Psoas muscle (tissue), 8 donors: ENCODE measurements around the gene MT1F. TPM values are rescaled to one million over a fixed set of nuclear protein-coding genes. Genes with fewer than 3 reads are reported as not detected.
A peak's percentile ranks its signal among the peaks of the same experiment; 100 is the strongest.

Experiments used
- ATAC-seq, 4 donors: fragments of 200-7000 bp; cut with Tn5 transposase; one replicate each; pipeline ENCODE4 v1.9.1; 2020; ENCODE audit warnings: moderate library complexity in 3 of 4, mild to moderate bottlenecking in 2 of 4
- DNase-seq, 2 donors: peaks; one replicate each; pipeline ENCODE4 v3.0.0-alpha.2; 2020
- H3K27ac ChIP-seq: fragments of 200-600 bp; one replicate; pipeline ENCODE4 v1.8.0; 2022
- H3K27me3 ChIP-seq, 3 donors: fragments of 200-600 bp in 1 of 3; one replicate each; pipeline versions ENCODE4 v1.6.1 to v1.8.0; 2013 to 2022; ENCODE audit warnings: low read length in 2 of 3, mild to moderate bottlenecking in 2 of 3, moderate library complexity in 1 of 3; ENCODE audit not compliant: insufficient read depth in 3 of 3
- H3K36me3 ChIP-seq, 2 donors: fragments of 200-600 bp in 1 of 2; one replicate each; pipeline versions ENCODE4 v1.6.1 to v1.8.0; 2013 to 2022; ENCODE audit warnings: low read depth in 1 of 2, mild to moderate bottlenecking in 1 of 2, moderate library complexity in 1 of 2; ENCODE audit not compliant: insufficient read depth in 1 of 2
- H3K4me1 ChIP-seq: fragments of 200-600 bp; one replicate; pipeline ENCODE4 v1.8.0; 2022
- H3K4me3 ChIP-seq: fragments of 200-600 bp; one replicate; pipeline ENCODE4 v1.8.0; 2022; ENCODE audit warnings: mild to moderate bottlenecking
- H3K9me3 ChIP-seq: fragments of 200-600 bp; one replicate; pipeline ENCODE4 v1.8.0; 2022
- WGBS, 3 donors: extraction: QIAGEN DNeasy Blood & Tissue Kit; methylation state at CpG; one replicate each; pipeline versions ENCODE4 v1.1.6 to v1.1.7; 2013; 5-methylcytosine and 5-hydroxymethylcytosine counted together
- intact Hi-C, 2 donors: fragments of 100-400 bp; cut with DNase I; formaldehyde crosslinking; loops; one replicate each; pipeline versions ENCODE4 v1.11.0 to v1.14.2; 2022
- polyA plus RNA-seq, 3 donors: library from polyadenylated mRNA; stranded (reverse); fragments of 200-250 nt; gene quantifications; one replicate each; pipeline ENCODE4 v1.2.3, GENCODE V29; 2013
- total RNA-seq, 4 donors: library from RNA; stranded (reverse); fragmentation: NEBNext Ultra II Directional in 2 of 4; extraction: Animal tissue kit (Norgen Biotek cat#: 25700) in 2 of 4; gene quantifications; one replicate each; pipeline versions ENCODE4 v1.2.1 to v1.2.4, GENCODE V29; 2021 to 2023
- TF ChIP-seq, protein P1 (sequence below): fragments of 200-600 bp; IDR thresholded peaks from one replicate; pipeline ENCODE4 v1.8.0; 2022; ENCODE audit warnings: antibody characterized with exemption
- donor health status: healthy with polysubstance abuse.
- donor health status: DM: no; HTN: no; CAD: no; lungs with moderate emphysema.
- donor health status: Bipolar disorder and iron deficiency.
- donor health status: healthy.
- donor health status: DM: yes; HTN: yes; CAD: no.
- donor health status: DM: no; HTN: no; CAD: no.
- donor health status: DM: no; HTN: no; CAD: no.
- donor health status: DM: yes; HTN: yes; CAD: no.

The MT1F gene
- total and polyA plus RNA-seq, 7 donors: 0.73 to 3.2 (median 1.2) TPM; not detected in 1

DNA sequence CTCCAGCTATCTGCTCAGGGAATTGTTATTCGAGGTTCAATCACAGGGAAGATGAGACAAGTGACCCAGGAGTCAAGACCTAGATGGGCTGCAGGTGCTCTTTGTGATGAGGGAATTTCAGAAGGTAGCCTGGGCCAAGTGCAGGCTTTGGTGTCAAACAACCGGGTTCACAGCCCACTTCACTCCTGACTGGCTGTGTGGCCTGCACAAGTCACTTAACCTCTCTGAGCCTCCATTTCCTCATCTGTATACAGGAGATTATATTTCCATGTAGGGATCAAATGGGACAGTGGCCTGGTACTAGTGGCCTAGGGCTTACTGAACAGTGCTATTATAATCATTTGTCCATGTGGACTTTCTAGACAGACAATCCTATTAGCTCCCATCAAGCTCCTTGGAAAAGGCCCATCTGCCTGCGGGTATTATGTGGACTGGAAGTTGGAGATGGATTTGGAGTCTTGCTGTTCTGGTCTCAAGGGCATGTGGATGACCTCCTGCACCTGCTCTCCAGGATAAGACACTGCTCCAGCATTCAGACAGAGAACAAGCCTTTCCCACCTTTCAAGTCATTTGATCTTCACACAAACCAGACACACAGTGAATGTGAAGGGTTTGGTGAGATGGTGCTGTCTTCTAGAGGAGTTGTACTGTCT lies 21.4 kb downstream of the MT1F start:
- no peak for DNase-seq
- Histone ChIP-seq H3K4me3 (no peak overlapping the region), H3K27me3 (peaks cover 0 to 4% (median 0%) of the 10 kb centered on the region in 3 donors), H3K9me3 (no peaks in the 10 kb centered on the region), H3K27ac (peak overlapping the region; percentile 92), H3K36me3 (no peaks in the 10 kb centered on the region), H3K4me1 (peaks cover 24% of the 10 kb centered on the region)
- TF ChIP-seq, protein P1, sequence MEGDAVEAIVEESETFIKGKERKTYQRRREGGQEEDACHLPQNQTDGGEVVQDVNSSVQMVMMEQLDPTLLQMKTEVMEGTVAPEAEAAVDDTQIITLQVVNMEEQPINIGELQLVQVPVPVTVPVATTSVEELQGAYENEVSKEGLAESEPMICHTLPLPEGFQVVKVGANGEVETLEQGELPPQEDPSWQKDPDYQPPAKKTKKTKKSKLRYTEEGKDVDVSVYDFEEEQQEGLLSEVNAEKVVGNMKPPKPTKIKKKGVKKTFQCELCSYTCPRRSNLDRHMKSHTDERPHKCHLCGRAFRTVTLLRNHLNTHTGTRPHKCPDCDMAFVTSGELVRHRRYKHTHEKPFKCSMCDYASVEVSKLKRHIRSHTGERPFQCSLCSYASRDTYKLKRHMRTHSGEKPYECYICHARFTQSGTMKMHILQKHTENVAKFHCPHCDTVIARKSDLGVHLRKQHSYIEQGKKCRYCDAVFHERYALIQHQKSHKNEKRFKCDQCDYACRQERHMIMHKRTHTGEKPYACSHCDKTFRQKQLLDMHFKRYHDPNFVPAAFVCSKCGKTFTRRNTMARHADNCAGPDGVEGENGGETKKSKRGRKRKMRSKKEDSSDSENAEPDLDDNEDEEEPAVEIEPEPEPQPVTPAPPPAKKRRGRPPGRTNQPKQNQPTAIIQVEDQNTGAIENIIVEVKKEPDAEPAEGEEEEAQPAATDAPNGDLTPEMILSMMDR: no peak
- WGBS, 3 donors: 59 to 78% (median 64%) methylated on average over 3 of the region's 3 CpGs
- ATAC-seq: peak in 1 of 4 donors; percentile 0
- intact Hi-C loops: loop anchor here in 1 of 2 donors (2.0 kb wide), 1 partner anchor 50 kb away; no protein-coding TSS in a partner anchor

DNA sequence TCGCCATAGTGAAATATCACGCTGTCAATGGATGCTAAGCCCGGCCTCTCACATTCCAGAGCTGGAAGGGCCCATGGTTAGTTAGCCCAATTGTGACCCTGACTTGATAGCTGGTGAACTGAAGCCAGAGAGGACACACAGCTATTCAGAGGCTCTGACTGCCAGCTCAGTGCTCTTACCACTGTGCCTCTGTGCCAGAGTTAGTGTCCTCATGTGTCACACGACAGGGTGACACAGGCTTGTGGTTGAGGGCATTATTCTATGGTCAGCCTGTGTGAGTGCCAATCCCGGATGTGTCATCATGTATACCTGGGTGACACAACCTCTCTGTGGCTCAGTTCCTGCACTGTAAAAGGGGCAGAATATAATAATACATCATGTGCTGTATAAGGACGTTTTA lies 22.1 kb downstream of the MT1F start:
- intact Hi-C loops: loop anchor here in 1 of 2 donors (2.0 kb wide), 1 partner anchor 51 kb away; no protein-coding TSS in a partner anchor
- no peaks in the 10 kb centered on the region for H3K9me3 ChIP-seq
- TF ChIP-seq, protein P1: no peak
- H3K4me1 ChIP-seq: peaks cover 28% of the 10 kb centered on the region
- DNase-seq (peak; percentile 65 to 82), ATAC-seq (peak; percentile 63 to 80 (median 68))
- H3K36me3 ChIP-seq: no peaks in the 10 kb centered on the region
- 32 to 49% (median 36%) methylated on average over 6 of the region's 6 CpGs for WGBS, 3 donors
- H3K27ac ChIP-seq: peak overlapping the region; percentile 92
- peaks cover 0 to 4% (median 0%) of the 10 kb centered on the region in 3 donors for H3K27me3 ChIP-seq
- no peak overlapping the region for H3K4me3 ChIP-seq

DNA sequence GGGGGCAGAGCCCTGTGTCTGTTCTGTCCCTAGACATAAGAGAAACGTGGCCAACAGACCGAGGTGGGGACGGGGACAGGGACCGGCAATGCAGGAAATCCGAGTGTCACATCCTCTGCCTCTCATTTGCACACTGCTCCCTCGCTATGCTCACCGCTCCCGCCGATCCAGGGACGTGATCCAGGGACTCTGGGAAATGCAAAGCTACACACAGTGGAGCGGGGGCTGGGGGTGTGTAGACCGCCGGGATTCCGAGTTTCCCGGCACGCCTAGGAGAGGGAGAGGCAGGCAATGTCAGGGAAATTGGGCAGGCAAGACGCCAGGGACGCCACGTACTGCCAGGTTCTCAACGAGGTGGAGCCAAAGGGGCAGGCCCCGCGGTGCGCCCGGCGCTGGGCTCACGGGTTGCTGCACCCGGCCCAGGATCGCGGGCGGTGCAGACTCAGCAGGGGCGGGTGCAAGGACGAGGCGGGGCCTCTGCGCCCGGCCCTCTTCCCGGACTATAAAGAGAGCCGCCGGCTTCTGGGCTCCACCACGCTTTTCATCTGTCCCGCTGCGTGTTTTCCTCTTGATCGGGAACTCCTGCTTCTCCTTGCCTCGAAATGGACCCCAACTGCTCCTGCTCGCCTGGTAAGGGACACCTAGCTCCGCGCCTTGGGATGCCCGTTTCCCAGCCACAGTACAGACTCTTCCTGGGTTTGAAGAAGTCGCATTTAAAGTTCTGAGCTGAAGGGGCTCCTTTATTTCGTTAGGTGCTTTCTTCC lies 24.4 kb downstream of the MT1F start, which contains the start of gene MT1X:
MT1X (plus strand) TSS at position 532 of the 764 bp plus-strand sequence; CDS start at position 603, 71 bp downstream.
- Histone ChIP-seq H3K4me1 (peaks cover 45% of the 10 kb centered on the region), H3K27me3 (no peaks in the 10 kb centered on the region), H3K27ac (peak within 1 kb of the TSS; percentile 92), H3K4me3 (peak within 1 kb of the TSS; percentile 88), H3K36me3 (no peaks in the 10 kb centered on the region), H3K9me3 (no peaks in the 10 kb centered on the region)
- TF ChIP-seq, protein P1: no peak
- DNase-seq: peak; percentile 97 to 99
- peak; percentile 61 to 81 (median 72) for ATAC-seq
- intact Hi-C loops: loop anchor here in 1 of 2 donors (2.0 kb wide), 1 partner anchor 73 kb away; the partner anchor contains the start of gene MT2A
- WGBS, 3 donors: 0 to 1% (median 0%) methylated on average over 36 to 49 of the region's 49 CpGs

DNA sequence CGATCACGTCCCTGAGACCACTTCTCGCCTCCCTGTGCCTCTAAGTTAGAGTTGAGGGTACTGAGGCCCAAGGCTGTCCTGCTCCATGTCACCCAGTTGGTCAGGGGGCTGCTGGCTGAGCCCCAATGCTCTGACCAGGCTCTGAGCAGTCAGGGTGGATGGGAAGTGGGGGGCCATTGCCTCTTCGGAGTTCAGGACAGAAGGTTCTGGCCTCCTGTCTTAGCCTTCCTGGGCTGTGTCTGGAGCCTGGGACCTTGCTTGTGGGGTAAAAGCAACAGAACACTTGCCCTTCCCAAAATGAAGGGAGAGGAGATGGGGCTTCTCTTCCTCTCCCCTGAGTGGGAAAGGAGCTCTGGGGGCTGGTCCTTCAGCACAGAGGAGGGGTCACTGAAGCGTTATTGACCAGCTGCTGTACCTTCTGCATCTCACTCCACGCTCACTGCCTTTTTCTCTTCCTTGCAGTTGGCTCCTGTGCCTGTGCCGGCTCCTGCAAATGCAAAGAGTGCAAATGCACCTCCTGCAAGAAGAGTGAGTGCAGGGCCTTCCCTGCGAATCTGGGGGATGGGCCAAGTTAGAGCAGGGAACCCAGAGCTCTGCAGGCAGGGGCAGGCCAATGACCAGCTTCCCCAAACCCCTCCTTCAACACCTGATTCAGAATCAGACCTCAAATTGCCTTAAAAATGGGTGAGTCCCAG lies 25.1 kb downstream of the MT1F start:
- Histone ChIP-seq H3K9me3 (no peaks in the 10 kb centered on the region), H3K27me3 (no peaks in the 10 kb centered on the region), H3K36me3 (no peaks in the 10 kb centered on the region), H3K4me3 (peak overlapping the region; percentile 88), H3K27ac (peak overlapping the region; percentile 92), H3K4me1 (peaks cover 45% of the 10 kb centered on the region)
- intact Hi-C loops: loop anchor here in 1 of 2 donors (2.0 kb wide), 1 partner anchor 74 kb away; the partner anchor contains the start of gene MT2A
- TF ChIP-seq, protein P1: no peak
- 7 to 17% (median 14%) methylated on average over 8 of the region's 8 CpGs for WGBS, 3 donors
- ATAC-seq (peak in 1 of 4 donors; percentile 2), DNase-seq (peak in 1 of 2 donors; percentile 33)
